SK-N-SH treated with all-trans-retinoic acid at 6 μM for 48 hours (cell line): ENCODE results near the gene CNTNAP2.

Experiments used
- ATAC-seq: fragments of 200-7000 bp; cut with Tn5 transposase; 3 replicates; pipeline ENCODE4 v1.9.1; 2020; ENCODE audit warnings: mild to moderate bottlenecking, moderate library complexity
- ARNTL ChIP-seq: fragments of 450-650 bp; formaldehyde crosslinking; IDR thresholded peaks from 2 replicates; pipeline ENCODE4 v1.5.0; 2020; ENCODE audit warnings: low read depth, mild to moderate bottlenecking, moderate library complexity, borderline replicate concordance
- BACH2 ChIP-seq: fragments of 250-450 bp; sonication (Bioruptor Pico); IDR thresholded peaks from 2 replicates; pipeline ENCODE4 v1.9.0; 2021; ENCODE audit warnings: mild to moderate bottlenecking, borderline replicate concordance
- CREB5 ChIP-seq: fragments of 250-450 bp; sonication (Bioruptor Pico); IDR thresholded peaks from 2 replicates; pipeline ENCODE4 v1.5.1; 2020; ENCODE audit warnings: low read depth, mild to moderate bottlenecking, moderate library complexity
- CSRNP3 ChIP-seq: fragments of 250-450 bp; sonication (Bioruptor Pico); IDR thresholded peaks from 2 replicates; pipeline ENCODE4 v1.5.1; 2021; ENCODE audit warnings: mild to moderate bottlenecking, moderate library complexity
- GLIS3 ChIP-seq: fragments of 250-450 bp; sonication (Bioruptor Pico); IDR thresholded peaks from 2 replicates; pipeline ENCODE4 v1.5.0; 2020; ENCODE audit warnings: mild to moderate bottlenecking, moderate library complexity
- ISL1 ChIP-seq: fragments of 250-450 bp; sonication (Bioruptor Pico); IDR thresholded peaks from 2 replicates; pipeline ENCODE4 v2.1.2; 2022; ENCODE audit warnings: mild to moderate bottlenecking, moderate library complexity
- PATZ1 ChIP-seq: fragments of 250-450 bp; sonication (Bioruptor Pico); IDR thresholded peaks from 2 replicates; pipeline ENCODE4 v1.8.0; 2020; ENCODE audit warnings: mild to moderate bottlenecking, moderate library complexity, borderline replicate concordance
- RARB ChIP-seq: fragments of 250-450 bp; sonication (Bioruptor Pico); IDR thresholded peaks from 2 replicates; pipeline ENCODE4 v1.8.0; 2021; ENCODE audit warnings: mild to moderate bottlenecking, moderate library complexity
- SNAI2 ChIP-seq: fragments of 250-450 bp; sonication (Bioruptor Pico); IDR thresholded peaks from 2 replicates; pipeline ENCODE4 v1.5.0; 2020; ENCODE audit warnings: mild to moderate bottlenecking, moderate library complexity
- TCF4 ChIP-seq: fragments of 250-450 bp; sonication (Bioruptor Pico); IDR thresholded peaks from 2 replicates; pipeline ENCODE4 v1.8.0; 2021; ENCODE audit warnings: mild to moderate bottlenecking, moderate library complexity, borderline replicate concordance
- TOX ChIP-seq: fragments of 250-450 bp; sonication (Bioruptor Pico); IDR thresholded peaks from 2 replicates; pipeline ENCODE4 v1.8.0; 2021; ENCODE audit warnings: mild to moderate bottlenecking, moderate library complexity, borderline replicate concordance
- TSHZ2 ChIP-seq: fragments of 250-450 bp; sonication (Bioruptor Pico); IDR thresholded peaks from 2 replicates; pipeline ENCODE4 v1.5.0; 2020; ENCODE audit warnings: mild to moderate bottlenecking, moderate library complexity
- ZC3H10 ChIP-seq: fragments of 250-450 bp; sonication (Bioruptor Pico); IDR thresholded peaks from 2 replicates; pipeline ENCODE4 v1.5.1; 2021; ENCODE audit warnings: mild to moderate bottlenecking, moderate library complexity
- ZFP3 ChIP-seq: fragments of 250-450 bp; sonication (Bioruptor Pico); IDR thresholded peaks from 2 replicates; pipeline ENCODE4 v1.5.0; 2020; ENCODE audit warnings: mild to moderate bottlenecking, moderate library complexity
- ZNF70 ChIP-seq: fragments of 450-650 bp; formaldehyde crosslinking; IDR thresholded peaks from 2 replicates; pipeline ENCODE4 v1.5.0; 2020; ENCODE audit warnings: mild to moderate bottlenecking, moderate library complexity
- ZNF8 ChIP-seq: fragments of 450-650 bp; formaldehyde crosslinking; IDR thresholded peaks from 2 replicates; pipeline ENCODE4 v1.5.0; 2020; ENCODE audit warnings: mild to moderate bottlenecking, moderate library complexity

Gene CNTNAP2

GRCh38 chr7:146874722-146875121, 758.1 kb downstream of the CNTNAP2 start:
- TF ChIP-seq CSRNP3 (CRISPR knock-in tag) (no peak), SNAI2 (CRISPR knock-in tag) (no peak), ZFP3 (CRISPR knock-in tag) (no peak), CREB5 (CRISPR knock-in tag) (no peak), ZNF8 (CRISPR knock-in tag) (no peak), ISL1 (CRISPR knock-in tag) (no peak), TCF4 (CRISPR knock-in tag) (no peak), TOX (CRISPR knock-in tag) (no peak)
- no peak for ATAC-seq

GRCh38 chr7:146875237-146875785, 758.7 kb downstream of the CNTNAP2 start:
- ATAC-seq = no peak
- TF ChIP-seq ISL1 (CRISPR knock-in tag) (no peak), ZNF70 (CRISPR knock-in tag) (no peak), TOX (CRISPR knock-in tag) (no peak), GLIS3 (CRISPR knock-in tag) (no peak), SNAI2 (CRISPR knock-in tag) (no peak)

GRCh38 chr7:146875981-146876380, 759.4 kb downstream of the CNTNAP2 start:
- ATAC-seq = no peak
- TF ChIP-seq TCF4 (CRISPR knock-in tag) (no peak), TSHZ2 (CRISPR knock-in tag) (no peak), BACH2 (CRISPR knock-in tag) (no peak), ZC3H10 (CRISPR knock-in tag) (no peak), RARB (CRISPR knock-in tag) (no peak), ARNTL (CRISPR knock-in tag) (no peak)

- no peak for ATAC-seq
- TF ChIP-seq GLIS3 (CRISPR knock-in tag) (no peak), ISL1 (CRISPR knock-in tag) (no peak), CREB5 (CRISPR knock-in tag) (no peak), ZNF8 (CRISPR knock-in tag) (no peak), PATZ1 (no peak), TSHZ2 (CRISPR knock-in tag) (no peak)
Measured at GRCh38 chr7:146876411-146876810, 759.8 kb downstream of the CNTNAP2 start.
